Measurements from ENCODE around the gene GAS6.

GAS6 gene

GRCh38 chr13:113802761-113803160, 61.1 kb downstream of the GAS6 start:
- peaks cover 1% of the 10 kb centered on the region; the same call in 1 of the 2 replicates for H3K9me3 ChIP-seq (ENCODE audit: insufficient read depth, low read length)
- H3K9ac ChIP-seq (ENCODE audit: low read length): no peak overlapping the region
- H3K9me2 ChIP-seq (replicated peaks; ENCODE audit: insufficient read depth, low read length): no peaks in the 10 kb centered on the region
- no peak overlapping the region for H3K27ac ChIP-seq (ENCODE audit: low read depth, low read length)
- H3K79me2 ChIP-seq (ENCODE audit: insufficient read depth, low read length): no peaks in the 10 kb centered on the region
- no peaks in the 10 kb centered on the region for H3K27me3 ChIP-seq (ENCODE audit: low read length)
- no peak overlapping the region for H3K4me3 ChIP-seq (ENCODE audit: insufficient read depth, low read length, poor library complexity, severe bottlenecking)
- no peak for TF ChIP-seq CTCF (IDR thresholded peaks at IDR 0.05; ENCODE audit: insufficient read depth, low read length, poor library complexity, severe bottlenecking)
- TF ChIP-seq EZH2phosphoT487 (conservative IDR thresholded peaks at IDR 0.05; ENCODE audit: low read length): no peak
- H3F3A ChIP-seq (ENCODE audit: insufficient read depth): no peaks in the 10 kb centered on the region
- no peak overlapping the region for H3K4me2 ChIP-seq (ENCODE audit: low read depth, low read length, poor library complexity, severe bottlenecking)
- no peaks in the 10 kb centered on the region for H4K20me1 ChIP-seq (ENCODE audit: low read depth, low read length)
- H3K36me3 ChIP-seq (ENCODE audit: low read length): no peaks in the 10 kb centered on the region
- H2AFZ ChIP-seq (ENCODE audit: low read depth, low read length, severe bottlenecking): no peak overlapping the region

- TF ChIP-seq CTCF (IDR thresholded peaks at IDR 0.05; ENCODE audit: insufficient read depth, low read length, poor library complexity, severe bottlenecking) (no peak), EZH2phosphoT487 (conservative IDR thresholded peaks at IDR 0.05; ENCODE audit: low read length) (no peak)
Measured at GRCh38 chr13:113802090-113802531, 61.8 kb downstream of the GAS6 start.

GRCh38 chr13:113801289-113801961, 62.5 kb downstream of the GAS6 start:
- H3K9me3 ChIP-seq (ENCODE audit: insufficient read depth, low read length): no peaks in the 10 kb centered on the region
- H3K79me2 ChIP-seq (ENCODE audit: insufficient read depth, low read length): no peaks in the 10 kb centered on the region
- H3K4me3 ChIP-seq (ENCODE audit: insufficient read depth, low read length, poor library complexity, severe bottlenecking): no peak overlapping the region
- no peak overlapping the region for H3K27ac ChIP-seq (ENCODE audit: low read depth, low read length)
- H3F3A ChIP-seq (ENCODE audit: insufficient read depth): no peaks in the 10 kb centered on the region
- no peaks in the 10 kb centered on the region for H4K20me1 ChIP-seq (ENCODE audit: low read depth, low read length)
- H3K9ac ChIP-seq (ENCODE audit: low read length): no peak overlapping the region
- no peak overlapping the region for H3K4me2 ChIP-seq (ENCODE audit: low read depth, low read length, poor library complexity, severe bottlenecking)
- H3K36me3 ChIP-seq (ENCODE audit: low read length): no peaks in the 10 kb centered on the region
- H2AFZ ChIP-seq (ENCODE audit: low read depth, low read length, severe bottlenecking): no peak overlapping the region
- no peaks in the 10 kb centered on the region for H3K27me3 ChIP-seq (ENCODE audit: low read length)
- no peak for TF ChIP-seq CTCF (IDR thresholded peaks at IDR 0.05; ENCODE audit: insufficient read depth, low read length, poor library complexity, severe bottlenecking)
- no peaks in the 10 kb centered on the region for H3K9me2 ChIP-seq (replicated peaks; ENCODE audit: insufficient read depth, low read length)

More at GRCh38 chr13:113802090-113802531, 61.8 kb downstream of the GAS6 start:
- no peaks in the 10 kb centered on the region for H3K36me3 ChIP-seq (ENCODE audit: low read length)
- H3F3A ChIP-seq (ENCODE audit: insufficient read depth): no peaks in the 10 kb centered on the region
- H3K4me3 ChIP-seq (ENCODE audit: insufficient read depth, low read length, poor library complexity, severe bottlenecking): no peak overlapping the region
- H3K9ac ChIP-seq (ENCODE audit: low read length): no peak overlapping the region
- H3K27me3 ChIP-seq (ENCODE audit: low read length): no peaks in the 10 kb centered on the region
- H3K4me2 ChIP-seq (ENCODE audit: low read depth, low read length, poor library complexity, severe bottlenecking): no peak overlapping the region
- H4K20me1 ChIP-seq (ENCODE audit: low read depth, low read length): no peaks in the 10 kb centered on the region
- no peak overlapping the region for H2AFZ ChIP-seq (ENCODE audit: low read depth, low read length, severe bottlenecking)
- no peaks in the 10 kb centered on the region for H3K9me2 ChIP-seq (replicated peaks; ENCODE audit: insufficient read depth, low read length)
- H3K79me2 ChIP-seq (ENCODE audit: insufficient read depth, low read length): no peaks in the 10 kb centered on the region
- no peak overlapping the region for H3K27ac ChIP-seq (ENCODE audit: low read depth, low read length)
- H3K9me3 ChIP-seq (ENCODE audit: insufficient read depth, low read length): no peaks in the 10 kb centered on the region

Data from SU-DHL-6 (cell line).